ENCODE results near the gene SASH1.

Gene SASH1

GRCh38 chr6:148596891-148597455 lies 254.3 kb downstream of the SASH1 start:
- DNase-seq (ENCODE audit: insufficient read length, low spot score) (no peak), FAIRE-seq (no peak)
- TF ChIP-seq POLR2A (IDR thresholded peaks at IDR 0.05; ENCODE audit: low read depth, low read length) = no peak

- no peak for DNase-seq (ENCODE audit: insufficient read length, low spot score)
- no peak for FAIRE-seq
- no peak for TF ChIP-seq POLR2A (IDR thresholded peaks at IDR 0.05; ENCODE audit: low read depth, low read length)
These were observed 256.1 kb downstream of the SASH1 start for GRCh38 chr6:148598724-148599123.

- no peak for FAIRE-seq
- TF ChIP-seq POLR2A (IDR thresholded peaks at IDR 0.05; ENCODE audit: low read depth, low read length) = no peak
- no peak for DNase-seq (ENCODE audit: insufficient read length, low spot score)
These were observed 257.4 kb downstream of the SASH1 start for GRCh38 chr6:148599967-148600426.

All from H54 (cell line).